HG03571 (cell line): ENCODE data around the gene PLEKHG4B.

Experiments
- ATAC-seq: cut with Tn5 transposase; IDR thresholded peaks from one replicate; pipeline ENCODE4 v1.9.1; 2021; ENCODE audit not compliant: unreplicated experiment

PLEKHG4B gene

GRCh38 chr5:128446-128845 is 36.5 kb downstream of the PLEKHG4B start:
- no peak for ATAC-seq

- no peak for ATAC-seq
Observed at GRCh38 chr5:129148-129547, 37.2 kb downstream of the PLEKHG4B start.

GRCh38 chr5:129820-130219 is 37.9 kb downstream of the PLEKHG4B start:
- ATAC-seq, result no peak

- ATAC-seq, result no peak
Observed at GRCh38 chr5:130601-131131, 38.7 kb downstream of the PLEKHG4B start.

- no peak for ATAC-seq
Observed at GRCh38 chr5:136901-137300, 44.9 kb downstream of the PLEKHG4B start.

- no peak for ATAC-seq
Observed at GRCh38 chr5:137741-138140, 45.8 kb downstream of the PLEKHG4B start.

- no peak for ATAC-seq
Observed at GRCh38 chr5:138936-139335, 47.0 kb downstream of the PLEKHG4B start.

- no peak for ATAC-seq
Observed at GRCh38 chr5:139579-140442, 47.8 kb downstream of the PLEKHG4B start.

GRCh38 chr5:140443-140829 is 48.5 kb downstream of the PLEKHG4B start:
- no peak for ATAC-seq

- ATAC-seq, result no peak
Observed at GRCh38 chr5:141211-141610, 49.2 kb downstream of the PLEKHG4B start.

- ATAC-seq, result no peak
Observed at GRCh38 chr5:141761-142160, 49.8 kb downstream of the PLEKHG4B start.

GRCh38 chr5:142246-142810 is 50.4 kb downstream of the PLEKHG4B start:
- no peak for ATAC-seq

- no peak for ATAC-seq
Observed at GRCh38 chr5:143041-143440, 51.1 kb downstream of the PLEKHG4B start.

GRCh38 chr5:144941-145340 is 53.0 kb downstream of the PLEKHG4B start:
- ATAC-seq, result no peak

- no peak for ATAC-seq
Observed at GRCh38 chr5:145585-146323, 53.8 kb downstream of the PLEKHG4B start.

GRCh38 chr5:147751-148150 is 55.8 kb downstream of the PLEKHG4B start:
- no peak for ATAC-seq

GRCh38 chr5:149745-150485 is 57.9 kb downstream of the PLEKHG4B start:
- no peak for ATAC-seq

- ATAC-seq, result no peak
Observed at GRCh38 chr5:150746-151145, 58.8 kb downstream of the PLEKHG4B start.

- no peak for ATAC-seq
Observed at GRCh38 chr5:152077-152476, 60.1 kb downstream of the PLEKHG4B start.

- ATAC-seq, result no peak
Observed at GRCh38 chr5:153256-153655, 61.3 kb downstream of the PLEKHG4B start.

- ATAC-seq, result no peak
Observed at GRCh38 chr5:154236-154635, 62.3 kb downstream of the PLEKHG4B start.
